COR-L47 (cell line): ENCODE data around the gene ADAM17.
"Not testable (repeated sequence)": the region's sequence is repeated elsewhere in the genome, so short reads cannot be mapped to it uniquely, and the experiment has no call there.

Source experiments
- DNase-seq: peaks from one replicate; lab custom pipeline; 2025; lab: John Stamatoyannopoulos, UW

Gene ADAM17

DNA sequence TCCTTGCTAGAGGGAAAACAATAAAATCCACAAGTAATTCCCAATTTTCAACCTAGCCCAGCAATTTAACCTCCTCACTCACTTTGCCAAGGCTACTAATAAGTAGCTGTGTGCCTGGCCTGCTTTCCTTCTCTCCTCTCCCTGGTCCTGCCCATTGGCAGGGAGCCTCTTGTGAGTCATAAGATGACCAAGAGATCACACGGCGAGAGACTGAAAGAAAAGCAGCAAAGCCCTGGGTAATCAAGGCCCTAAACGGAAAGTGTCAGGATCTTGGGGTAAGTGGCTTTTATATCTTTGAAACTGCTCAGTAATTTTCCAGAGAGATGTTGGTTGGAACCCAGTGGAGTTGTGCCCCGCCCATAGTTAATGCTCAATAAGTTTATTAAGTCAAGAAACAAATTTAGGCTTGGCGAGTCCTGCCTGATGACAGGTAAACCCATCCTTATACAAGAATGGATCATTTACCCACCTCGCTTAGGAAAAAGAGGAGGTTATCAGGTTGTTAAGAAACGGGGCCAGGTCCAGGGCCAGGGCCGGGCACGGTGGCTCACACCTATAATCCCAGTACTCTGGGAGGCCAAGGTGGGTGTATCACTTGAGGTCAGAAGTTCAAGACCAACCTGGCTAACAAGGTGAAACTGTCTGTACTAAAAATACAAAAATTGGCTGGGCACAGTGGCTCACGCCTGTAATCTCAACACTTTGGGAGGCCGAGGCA lies 10.0 kb upstream of the ADAM17 start:
- peak; percentile 0 for DNase-seq

DNA sequence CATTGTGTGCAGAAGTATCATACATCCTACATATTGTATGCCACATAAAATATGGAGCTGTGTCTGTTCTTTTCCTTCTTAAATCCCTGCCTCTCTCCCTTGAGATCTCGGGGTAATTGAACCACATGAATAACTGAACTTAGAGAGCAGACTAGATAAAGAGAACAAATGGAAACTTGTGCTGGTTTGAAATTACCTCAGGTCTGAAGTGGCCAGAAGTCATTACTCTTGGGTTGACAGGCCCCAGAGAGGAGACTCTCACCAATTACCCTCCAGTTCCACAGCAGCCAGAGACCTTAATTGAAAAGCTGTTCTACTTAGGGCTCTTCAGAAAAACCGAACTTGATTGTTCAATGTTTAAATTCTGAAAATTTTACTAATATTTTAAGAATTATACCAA lies 5.0 kb upstream of the ADAM17 start:
- DNase-seq: no peak

DNA sequence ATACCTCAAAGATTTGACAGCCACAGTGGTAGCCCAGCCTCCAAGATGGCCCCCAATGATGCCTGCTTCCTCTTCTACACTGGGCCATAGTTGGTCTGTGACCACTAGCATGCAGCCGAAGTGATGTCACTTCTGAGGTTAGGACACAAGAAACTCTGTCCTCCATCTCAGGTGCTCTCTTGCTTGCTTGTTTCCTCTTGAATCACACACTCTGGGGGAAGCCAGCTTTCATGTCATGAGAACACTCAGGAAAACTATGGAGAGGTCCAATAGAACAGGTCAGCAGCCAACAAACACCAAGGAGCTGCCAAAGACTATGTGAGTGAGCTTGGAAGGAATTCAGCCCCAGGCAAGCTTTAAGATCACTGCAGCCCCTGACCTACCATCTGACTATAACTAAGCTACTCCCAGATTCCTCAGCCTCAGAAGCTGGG lies 3.3 kb upstream of the ADAM17 start:
- DNase-seq: no peak

DNA sequence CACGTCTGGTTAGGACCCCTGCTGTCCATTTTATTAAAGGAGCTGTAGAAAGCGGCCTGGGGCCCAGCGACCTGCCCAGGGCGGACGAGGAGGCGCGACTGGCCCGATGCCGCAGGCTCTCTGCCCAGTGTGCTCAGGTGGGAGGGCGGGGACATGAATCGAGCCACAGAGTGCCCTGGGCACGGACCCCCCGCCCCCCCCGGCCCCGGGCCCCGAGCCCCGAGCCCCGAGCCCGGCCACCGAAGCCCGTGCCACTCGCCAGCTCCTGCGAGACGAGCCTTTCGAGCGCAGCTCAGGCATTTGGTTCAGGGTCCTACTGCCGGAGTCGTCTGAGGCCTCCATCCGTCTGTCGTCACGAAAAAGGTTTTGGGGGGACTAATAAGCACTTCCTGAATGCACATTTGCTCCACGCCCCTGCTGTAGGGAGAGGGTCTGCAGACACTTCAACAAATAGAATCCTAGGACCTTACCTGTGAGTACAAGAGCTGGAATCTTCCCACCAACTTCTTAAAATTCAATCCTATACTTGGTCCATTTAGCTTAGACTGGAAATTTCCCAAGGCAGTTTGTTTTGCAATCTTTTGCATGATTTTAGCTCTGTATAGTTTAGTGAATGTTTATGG lies 602 bp upstream of the ADAM17 start:
- DNase-seq: no peak

DNA sequence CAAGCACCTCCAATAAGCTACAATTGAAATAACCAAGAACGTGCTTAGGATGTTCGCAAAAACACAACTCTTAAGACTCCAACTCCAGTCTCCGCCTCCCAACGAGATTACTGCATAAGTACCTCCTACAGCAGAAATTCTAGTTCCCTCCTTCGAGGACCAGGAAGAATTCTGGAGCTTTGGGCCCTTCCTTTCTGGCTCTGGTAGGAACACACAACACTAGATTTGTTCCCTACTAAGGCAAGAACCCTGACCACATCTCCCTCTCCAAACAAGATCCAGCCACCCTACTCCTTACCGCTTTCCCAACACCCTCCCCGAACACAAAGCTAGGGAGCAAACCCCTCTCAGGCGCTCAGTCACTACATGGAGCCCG lies 721 bp downstream of the ADAM17 start:
- peak; percentile 14 for DNase-seq

DNA sequence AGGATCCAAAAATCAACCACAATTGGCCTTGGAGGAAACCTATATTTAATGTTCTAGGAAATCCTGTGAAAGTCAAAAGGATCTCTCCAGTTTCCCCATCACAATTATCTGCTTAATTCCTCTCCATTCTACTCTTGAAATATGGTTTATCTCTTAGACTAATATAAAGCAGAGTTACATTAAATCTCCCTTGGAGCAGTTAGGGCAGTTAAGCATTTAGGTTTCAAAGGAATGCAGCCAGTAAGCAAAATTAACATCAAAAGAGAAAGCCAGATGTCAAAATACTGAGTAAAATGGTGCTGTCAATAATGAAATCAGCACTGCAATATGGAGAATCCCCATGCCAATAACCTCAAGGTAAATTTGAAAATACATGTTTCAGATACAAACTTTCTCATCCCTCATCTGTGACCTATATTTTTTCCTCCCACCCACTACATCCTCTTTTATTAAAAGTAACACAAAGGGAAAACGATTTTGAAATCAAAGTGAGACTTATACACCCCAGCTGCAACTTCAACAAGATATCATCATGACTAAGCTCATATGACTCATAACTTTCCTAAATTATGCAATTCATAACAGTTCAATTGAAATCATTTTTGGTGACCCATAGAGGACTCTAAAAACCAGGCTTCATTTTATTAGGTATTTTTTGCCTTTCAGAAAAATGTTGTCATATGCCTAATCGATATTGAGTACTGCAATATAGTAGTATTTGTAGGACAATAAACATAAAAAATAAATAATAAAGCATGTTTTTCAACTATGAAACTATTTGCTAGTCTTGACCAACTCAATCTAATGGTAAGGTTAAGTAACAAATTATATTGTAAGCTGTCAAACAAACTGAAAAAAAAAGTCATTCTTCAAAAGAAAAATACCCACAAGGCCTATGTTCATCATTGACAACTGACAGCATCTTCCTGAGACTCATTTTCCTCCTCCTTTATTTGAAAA lies 3.1 kb downstream of the ADAM17 start:
- DNase-seq: no peak

DNA sequence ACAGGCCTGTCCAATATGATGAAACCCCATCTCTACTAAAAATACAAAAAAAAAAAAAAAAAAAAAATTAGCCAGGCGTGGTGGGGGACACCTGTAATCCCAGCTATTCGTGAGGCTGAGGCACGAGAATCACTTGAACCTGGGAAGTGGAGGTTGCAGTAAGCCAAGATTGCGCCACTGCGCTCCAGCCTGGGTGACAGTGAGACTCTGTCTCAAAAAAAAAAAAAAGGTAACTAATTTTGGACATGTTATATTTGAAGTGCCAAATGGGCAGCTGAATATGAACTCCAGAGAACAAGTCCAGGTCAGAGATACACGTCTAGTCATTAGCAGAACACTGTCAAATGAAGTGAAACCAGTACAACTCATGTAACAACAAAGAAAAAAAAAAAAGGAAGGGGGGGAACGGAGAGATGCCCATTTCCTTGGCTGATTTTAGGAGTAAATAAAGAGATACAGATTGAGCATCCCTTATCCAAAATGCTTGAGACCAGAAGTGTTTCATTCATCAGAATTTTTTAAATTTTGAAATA lies 4.7 kb downstream of the ADAM17 start:
- not testable (repeated sequence) for DNase-seq

DNA sequence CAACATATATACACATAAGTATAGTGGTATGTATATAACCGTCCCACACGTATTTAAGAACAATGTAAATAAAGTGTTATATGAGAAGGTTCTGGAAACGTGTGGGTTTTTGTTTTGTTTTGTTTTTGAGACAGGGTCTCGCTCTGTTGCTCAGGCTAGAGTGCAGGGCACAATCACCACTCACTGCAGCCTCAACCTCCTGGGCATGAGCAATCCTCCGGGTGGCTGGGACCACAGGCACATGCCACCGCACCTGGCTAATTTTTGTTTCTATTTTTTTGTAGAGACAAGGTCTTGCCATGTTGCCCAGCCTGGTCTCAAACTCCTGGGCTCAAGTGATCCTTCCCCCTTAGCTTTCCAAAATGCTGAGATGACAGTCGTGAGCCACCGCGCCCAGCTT lies 6.2 kb downstream of the ADAM17 start:
- no peak for DNase-seq

DNA sequence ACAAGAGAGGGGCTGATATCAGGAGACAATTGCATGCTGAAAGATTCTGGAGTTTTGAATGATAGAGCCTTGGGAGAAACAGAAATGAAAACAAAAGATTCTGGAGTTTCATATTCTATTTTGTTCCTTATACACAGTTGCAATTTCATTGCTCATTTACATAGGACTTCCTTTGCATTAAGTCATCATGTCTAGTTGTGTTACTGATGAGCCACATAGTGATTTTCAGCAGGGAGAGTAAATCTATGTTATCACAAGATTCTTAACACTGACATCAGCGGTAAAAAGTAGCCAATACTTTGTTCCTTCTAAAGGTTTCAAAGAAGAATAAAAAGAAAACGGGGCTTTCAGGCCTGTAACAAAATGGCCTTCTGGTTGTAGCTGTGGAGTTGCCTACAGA lies 7.1 kb downstream of the ADAM17 start:
- no peak for DNase-seq

DNA sequence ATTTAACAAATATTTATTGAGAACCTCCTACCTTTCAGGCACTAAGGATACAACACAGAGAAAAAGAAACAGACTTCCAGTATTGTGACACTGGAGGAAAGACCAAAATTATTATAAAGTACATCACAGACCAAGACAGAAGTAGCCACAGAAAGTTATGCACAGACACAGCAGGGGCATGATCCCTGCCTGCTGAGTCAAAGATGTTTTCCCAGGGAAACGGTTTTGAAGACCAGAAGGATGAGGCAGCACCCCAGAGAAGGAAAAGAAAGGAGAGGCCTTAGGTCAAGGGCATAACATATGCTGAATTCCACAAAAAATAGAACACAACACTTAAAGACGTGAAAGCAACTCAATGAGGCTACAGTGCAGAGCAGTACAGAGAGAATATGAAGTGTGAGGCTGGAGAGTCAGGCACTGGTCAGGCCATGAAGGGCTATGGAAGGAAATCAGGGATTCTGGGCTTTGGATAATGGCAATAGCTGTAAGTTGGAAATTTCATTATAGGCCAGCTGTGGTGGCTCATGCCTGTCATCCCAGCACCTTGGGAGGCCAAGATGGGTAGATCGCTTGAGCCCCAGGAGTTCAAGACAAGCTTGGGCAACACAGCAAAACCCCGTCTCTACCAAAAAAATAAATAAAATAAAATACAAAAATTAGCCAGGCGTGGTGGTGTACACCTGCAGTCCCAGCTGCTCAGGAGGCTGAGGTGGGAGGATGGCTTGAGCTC lies 8.2 kb downstream of the ADAM17 start:
- no peak for DNase-seq

DNA sequence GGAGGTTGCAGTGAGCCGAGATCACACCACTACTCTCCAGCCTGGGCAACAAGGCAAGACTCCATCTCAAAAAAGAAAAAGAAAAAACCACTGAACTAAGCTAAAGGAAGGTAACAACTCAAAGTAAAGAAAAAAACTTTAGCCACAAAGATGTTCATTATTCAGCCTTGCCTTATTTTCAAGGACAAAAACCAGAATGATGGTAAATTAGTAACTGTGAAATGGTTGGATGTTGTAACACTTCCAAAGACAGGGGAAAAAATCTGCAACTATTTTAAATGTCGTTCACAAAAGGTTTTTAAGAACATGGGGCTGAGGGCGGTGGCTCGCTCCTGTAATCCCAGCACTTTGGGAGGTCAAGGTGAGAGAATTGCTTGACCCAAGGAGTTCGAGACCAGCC lies 10.1 kb downstream of the ADAM17 start:
- DNase-seq: no peak

DNA sequence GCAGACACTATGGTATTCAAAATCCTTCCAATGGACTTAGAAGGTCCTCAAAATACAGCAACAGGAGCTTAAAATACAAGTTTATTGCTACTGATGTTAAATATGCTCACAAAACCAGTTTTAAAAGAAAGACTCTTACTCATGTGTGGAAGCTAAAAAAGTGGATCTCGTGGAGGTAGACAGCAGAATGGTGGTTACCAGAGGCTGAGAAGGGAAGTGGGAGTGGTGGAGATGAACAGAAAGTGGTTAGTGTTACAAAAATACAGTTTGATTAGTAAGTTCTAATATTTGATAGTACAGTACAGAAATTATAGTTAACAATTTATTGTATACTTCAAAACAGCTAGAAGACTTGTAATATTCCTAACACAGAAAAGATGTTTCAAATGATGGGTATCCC lies 12.1 kb downstream of the ADAM17 start:
- DNase-seq: no peak

DNA sequence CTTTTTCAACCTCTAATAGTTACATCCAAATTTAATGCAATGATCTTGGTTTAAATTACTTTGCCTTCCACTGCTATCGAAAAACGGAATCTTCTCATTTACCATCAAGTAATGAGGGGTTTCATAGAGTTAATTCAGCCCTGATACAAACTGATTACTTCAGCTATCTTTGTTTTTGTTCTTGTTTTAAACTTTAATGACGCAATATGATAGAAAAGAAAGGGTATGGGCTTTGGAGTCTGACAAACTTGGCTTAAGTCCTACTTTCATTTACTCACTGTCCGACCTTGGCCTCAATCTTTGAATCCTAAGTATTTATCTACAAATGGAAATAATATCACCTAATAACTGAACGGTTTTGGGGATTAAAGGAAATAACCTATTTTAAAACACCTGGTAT lies 16.1 kb downstream of the ADAM17 start:
- DNase-seq: no peak

DNA sequence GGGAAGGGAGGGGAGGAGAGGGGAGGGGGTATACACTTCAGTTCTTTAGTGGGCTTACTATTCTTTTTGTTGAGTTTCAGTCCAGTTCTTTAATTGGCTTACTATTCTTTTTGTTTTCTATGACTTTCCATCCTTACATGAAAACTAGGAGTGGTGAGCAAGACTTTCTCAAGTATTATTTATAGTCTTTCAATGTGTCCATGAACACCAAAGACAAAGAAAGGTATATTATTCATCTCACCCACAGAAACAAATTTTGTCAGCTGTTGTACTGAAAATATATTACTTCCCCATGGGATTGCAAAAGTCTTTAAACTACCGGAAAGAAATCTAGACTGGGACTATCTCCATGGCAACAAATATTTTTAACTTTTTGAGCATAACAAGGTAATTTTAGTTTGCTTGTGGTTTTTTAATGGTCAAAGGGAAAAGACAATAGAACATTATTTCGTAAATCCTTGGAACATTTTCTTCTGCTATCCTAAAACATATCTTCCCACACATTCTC lies 17.6 kb downstream of the ADAM17 start:
- DNase-seq: no peak

DNA sequence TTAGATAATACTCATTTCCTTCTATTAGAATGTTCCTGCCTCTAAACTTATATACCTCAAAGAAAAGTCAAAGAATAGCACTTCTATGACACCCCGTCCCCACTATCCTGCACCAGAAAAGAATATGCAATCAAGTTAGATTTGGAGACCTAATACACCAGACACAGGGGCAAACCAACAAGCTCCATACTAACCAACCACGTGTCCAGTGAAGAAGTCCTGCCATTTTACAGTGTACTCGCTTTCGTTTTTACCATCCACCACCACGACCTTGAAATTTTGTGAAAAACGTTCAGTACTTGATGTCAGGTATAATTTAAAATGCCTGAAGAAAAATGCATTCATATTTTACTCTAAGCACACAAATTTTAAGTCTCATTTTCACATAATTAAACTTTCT lies 19.1 kb downstream of the ADAM17 start:
- DNase-seq: no peak

DNA sequence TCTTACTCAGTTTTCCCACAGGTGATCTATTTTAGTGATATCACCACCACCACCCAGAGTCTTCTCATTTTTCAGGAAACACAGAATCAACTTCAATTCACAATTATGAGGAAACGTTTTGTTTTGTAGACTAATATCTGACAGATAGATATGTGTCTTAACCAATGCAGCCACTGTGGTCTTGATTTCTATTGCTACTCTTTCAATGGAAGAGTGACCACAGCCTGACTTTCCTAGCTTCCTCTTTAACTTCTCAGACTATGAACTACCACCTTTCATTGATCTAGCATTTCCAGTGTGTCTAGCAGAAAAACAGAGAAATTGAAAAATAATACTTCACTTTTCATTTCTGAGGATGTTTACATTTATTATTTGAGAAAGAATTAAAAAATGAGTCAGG lies 20.5 kb downstream of the ADAM17 start:
- no peak for DNase-seq

DNA sequence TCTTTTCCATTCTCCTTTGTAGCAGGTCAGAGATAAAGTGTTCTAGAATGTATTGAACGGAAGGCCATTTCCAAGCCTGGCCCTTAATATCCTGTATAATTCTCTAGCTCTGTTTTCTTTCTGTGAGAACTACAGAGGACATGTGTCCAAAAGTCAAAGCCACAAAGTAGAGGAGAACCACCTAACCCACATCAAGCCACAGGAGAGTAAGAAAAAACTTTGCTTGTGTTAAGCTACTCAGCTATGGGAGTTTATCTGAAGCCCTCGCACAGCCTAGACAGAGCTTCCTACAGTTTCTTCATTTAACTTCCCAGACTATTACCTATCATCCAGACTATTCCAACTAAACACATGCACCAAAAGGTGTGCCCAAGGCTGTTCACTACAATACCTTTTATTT lies 22.0 kb downstream of the ADAM17 start:
- no peak for DNase-seq

DNA sequence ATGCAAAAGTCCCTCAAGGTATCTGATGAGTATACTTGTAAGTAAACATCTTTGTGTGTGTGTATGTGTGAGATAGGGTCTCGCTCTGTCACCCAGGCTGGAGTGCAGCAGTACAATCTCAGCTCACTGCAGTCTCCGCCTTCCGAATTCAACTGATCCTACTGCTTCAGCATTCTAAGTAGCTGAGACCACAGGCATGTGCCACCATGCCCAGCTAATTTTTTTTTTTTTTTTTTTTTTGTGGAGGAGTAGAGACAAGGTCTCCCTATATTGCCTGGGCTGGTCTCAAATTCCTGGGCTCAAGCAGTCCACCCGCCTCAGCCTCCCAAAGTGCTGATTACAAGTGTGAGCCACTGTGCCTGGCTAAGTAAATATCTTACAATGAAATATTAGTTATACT lies 23.2 kb downstream of the ADAM17 start:
- DNase-seq: no peak

DNA sequence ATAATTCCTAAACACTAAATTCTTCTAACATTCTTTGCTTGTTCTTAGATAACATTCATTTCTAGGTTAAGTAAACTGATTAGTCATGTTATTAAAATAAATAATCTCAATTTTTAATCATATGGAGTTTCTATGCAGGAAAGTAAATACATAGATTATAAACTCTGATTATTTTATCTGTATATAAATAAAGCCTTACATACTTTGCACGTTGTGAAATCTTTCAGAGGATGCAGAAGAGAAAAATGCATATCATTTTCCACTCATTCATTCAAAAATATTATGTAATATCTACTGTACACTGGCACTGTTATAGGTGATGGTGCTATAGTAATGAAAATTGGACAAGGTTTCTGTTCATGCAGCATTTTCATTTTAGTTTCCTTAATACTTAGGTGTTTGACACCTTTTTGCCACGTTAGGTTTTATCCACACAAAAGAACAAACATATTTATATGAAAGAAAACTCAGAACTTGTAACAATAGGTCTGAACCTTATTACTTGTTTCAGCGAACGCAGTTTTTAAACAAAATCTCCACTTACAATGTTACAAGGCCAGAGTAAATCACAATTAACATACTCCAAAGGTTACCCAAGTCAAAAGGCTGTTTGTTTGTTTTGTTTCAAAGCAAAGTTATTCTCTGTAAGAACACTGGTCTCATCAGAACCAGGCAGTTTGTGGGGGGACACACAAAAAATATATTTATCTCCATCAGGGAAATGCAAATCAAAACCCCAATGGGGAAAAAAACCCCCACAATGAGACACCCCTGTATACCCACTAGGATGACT lies 27.4 kb downstream of the ADAM17 start:
- no peak for DNase-seq

DNA sequence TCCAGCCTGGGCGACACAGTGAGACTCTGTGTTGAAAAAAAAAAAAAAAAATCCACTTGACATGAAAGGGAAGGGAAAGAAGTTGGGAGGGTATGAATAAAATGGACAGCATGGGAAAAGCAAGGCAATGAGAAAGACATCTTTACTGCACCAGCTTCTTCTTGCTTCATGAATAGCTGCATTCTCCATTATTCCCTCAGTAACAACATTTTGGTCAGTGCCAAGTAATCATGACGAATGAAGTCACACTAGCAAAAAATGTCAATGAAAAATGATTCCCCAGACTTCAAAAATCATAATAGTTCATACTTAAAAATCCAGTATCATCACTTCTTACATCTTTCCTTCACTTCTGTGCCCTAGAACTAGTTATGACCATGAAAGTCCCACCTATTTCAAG lies 30.4 kb downstream of the ADAM17 start:
- no peak for DNase-seq

DNA sequence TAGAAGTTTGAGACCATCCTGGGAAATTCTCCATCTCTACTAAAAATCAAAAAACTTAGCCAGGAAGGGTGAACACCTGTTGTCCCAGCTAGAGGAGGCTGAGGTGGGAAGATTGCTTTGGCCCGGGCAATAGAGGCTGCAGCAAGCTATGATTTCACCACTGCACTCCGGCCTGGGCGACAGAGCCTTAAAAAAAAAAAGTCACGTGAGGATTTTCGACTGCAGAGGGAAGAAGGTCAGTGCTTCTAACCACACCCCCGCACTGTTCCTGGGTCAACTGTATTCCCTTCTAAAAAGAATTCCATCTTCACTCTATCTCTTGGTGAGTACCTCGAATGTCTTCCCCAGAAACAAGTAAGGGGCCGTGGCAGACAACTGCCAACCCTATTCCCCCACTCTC lies 31.3 kb downstream of the ADAM17 start:
- DNase-seq: no peak
